ENCODE data around the gene TADA3. TPM values are rescaled to one million over a fixed set of nuclear protein-coding genes. Genes with fewer than 3 reads are reported as not detected.

Gene TADA3, protein sequence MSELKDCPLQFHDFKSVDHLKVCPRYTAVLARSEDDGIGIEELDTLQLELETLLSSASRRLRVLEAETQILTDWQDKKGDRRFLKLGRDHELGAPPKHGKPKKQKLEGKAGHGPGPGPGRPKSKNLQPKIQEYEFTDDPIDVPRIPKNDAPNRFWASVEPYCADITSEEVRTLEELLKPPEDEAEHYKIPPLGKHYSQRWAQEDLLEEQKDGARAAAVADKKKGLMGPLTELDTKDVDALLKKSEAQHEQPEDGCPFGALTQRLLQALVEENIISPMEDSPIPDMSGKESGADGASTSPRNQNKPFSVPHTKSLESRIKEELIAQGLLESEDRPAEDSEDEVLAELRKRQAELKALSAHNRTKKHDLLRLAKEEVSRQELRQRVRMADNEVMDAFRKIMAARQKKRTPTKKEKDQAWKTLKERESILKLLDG
- total RNA-seq, result 121 and 134 TPM in 2 replicates

GRCh38 chr3:9792405-9793160, at the start of gene TADA3, which contains the start of gene ARPC4:
TADA3 (minus strand) TSS chr3:9792473; CDS start chr3:9791466, 1,007 bp downstream.
ARPC4 (plus strand) TSS chr3:9793082; CDS start chr3:9793122, 40 bp downstream.

DNA sequence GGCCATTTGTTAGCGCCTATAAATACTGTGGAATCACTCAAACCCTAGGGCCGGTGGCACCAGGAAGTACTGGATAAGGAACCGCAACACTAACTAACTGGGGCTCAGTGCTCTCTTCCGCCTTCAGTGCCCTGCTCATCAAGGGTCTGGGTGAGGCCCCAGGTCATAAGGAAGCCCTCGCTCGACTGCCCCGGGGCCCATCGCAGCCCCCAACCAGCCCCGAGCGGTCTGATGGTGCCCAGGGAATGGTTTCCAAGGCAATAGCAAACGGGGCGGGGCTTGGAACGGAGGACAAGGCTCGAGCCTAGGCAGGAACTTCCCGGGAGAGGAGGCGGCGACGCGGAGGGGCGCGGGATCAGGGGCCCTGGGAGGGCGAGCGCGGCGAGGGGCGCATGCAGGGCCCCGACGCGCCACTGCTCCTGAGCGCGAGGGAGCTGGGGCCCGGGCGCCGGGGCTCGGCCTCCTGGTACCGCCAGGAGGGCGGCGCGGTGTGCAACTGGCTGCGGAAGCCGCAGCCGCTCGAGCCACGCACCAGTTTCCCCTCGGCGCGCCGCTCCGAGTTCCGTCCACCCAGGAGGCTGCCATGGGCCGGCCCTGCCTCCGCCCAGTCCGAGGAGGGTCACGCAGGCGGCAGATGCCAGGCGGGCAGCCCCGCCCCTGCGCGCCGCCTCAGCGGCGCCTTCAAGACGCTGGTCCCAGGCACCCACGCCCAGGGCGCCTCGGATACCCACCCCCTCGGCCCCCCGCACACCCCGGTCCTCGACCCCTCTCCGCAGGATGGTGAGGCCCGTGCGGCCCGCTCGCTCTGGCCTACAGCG, 17.6 kb upstream of the TADA3 start, which contains the start of gene TTLL3:
Gene TTLL3 (plus strand): TSS at position 648 of the 818 bp plus-strand sequence. CDS start 400 bp downstream, outside the sequence.

DNA sequence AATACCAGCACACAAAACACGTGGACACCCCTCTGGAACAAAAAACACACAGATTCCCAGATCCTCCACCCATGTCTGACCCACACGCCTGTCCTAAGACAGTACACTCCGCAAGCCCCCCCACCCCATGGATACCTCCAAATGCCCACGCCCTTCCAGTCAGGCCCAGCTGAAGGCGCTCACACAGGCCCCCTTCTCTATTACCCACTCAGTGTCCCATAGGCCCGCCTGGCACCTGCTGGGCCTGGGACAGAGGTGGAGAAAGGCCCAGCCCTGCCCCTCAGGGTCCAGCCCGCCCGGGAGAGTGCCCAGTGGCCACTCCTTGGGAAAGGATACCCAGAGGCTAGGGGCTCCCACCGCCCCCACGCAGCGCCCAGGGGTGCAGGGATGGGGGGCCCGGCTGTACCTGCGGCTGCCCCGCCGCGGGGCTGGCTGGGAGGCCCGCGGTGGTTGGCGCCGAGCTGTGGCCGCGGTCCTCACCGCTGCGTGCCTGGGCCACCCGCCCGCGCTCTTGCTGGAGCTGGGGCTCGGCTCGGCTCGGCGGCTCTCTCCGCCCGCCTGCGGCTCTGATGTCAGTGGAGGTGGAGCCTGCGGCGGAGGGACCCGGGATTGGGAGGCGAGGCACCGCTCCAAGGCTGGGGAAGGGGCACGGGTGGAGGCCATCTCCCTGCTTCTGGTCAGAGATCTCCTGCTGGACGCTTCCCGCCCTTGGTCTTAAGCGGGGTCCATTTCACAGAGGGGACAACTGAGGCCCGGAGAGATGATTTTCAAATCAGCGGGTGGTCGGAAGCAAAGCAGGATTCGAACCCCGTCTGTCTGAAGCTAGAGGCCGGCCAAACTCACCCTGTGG, 22.6 kb downstream of the TADA3 start, which contains the start of gene CAMK1:
Gene CAMK1 (minus strand): TSS at position 522 of the 850 bp plus-strand sequence. CDS start 2,198 bp downstream, outside the sequence.

GRCh38 chr3:9749645-9750555, 42.4 kb downstream of the TADA3 start, which contains the start of gene OGG1:
OGG1 (plus strand) TSS chr3:9749952; CDS start chr3:9750287, 335 bp downstream.

DNA sequence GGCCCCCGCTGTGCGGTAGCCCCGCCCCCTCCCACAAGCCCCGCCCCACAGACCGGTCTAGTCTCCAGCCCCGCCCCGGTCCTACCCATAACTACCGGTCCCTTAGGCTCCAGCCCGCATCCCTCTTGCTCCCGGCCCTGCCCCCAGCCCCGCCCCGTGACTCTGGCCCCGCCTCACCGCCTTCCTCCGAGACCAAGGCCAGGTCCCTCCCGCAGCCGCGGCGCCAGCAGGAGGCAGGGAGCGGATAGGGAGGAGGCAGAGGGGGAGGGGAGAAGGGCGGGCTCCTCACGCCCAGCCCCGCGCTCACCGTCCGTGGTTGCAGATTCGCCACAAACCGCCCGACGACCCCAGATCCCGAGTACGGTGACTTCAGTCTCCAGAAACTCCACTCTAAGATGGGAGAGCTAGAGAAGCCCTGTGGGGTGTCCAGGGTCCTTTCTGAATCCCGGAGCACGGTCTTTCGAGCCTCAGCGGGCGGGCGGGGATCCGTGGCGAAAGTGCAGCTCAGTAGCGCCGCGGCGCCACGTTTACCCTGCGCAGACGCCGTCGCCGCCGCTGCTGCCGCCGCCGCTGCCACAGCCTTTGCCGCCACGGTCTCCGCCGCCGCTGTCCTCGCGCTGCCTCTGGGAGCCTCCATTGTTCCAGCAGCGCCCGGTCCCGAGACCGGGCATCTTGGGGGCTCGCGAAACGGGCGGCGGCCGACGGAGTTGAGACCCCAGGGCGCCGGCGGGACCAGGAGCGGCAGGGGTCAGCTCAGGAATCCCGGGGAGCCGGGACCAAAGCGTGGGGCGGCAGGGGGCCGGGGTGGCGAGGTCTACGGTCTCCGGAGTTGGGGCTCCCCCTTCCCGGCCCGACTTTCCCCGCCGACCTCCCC, 60.8 kb downstream of the TADA3 start, which contains the start of gene BRPF1:
Gene BRPF1 (plus strand): TSS at position 530 of the 874 bp plus-strand sequence. CDS start 2,406 bp downstream, outside the sequence.

Other genes starting within 250 kb of the TADA3 start
- gene LHFPL4, start 238.7 kb downstream of the TADA3 start, total RNA-seq, result not detected in 2 replicates
- gene MTMR14, start 143.0 kb downstream of the TADA3 start, total RNA-seq, result 41.6 and 46.1 TPM in 2 replicates
- gene CPNE9, start 88.6 kb downstream of the TADA3 start, total RNA-seq, result not detected in 2 replicates
- 8.6 and 9.9 TPM in 2 replicates for gene BRPF1, start 60.7 kb downstream of the TADA3 start, total RNA-seq
- 26.9 and 39.8 TPM in 2 replicates for gene OGG1, start 42.5 kb downstream of the TADA3 start, total RNA-seq
- 53.0 and 54.8 TPM in 2 replicates for gene CAMK1, start 22.5 kb downstream of the TADA3 start, total RNA-seq
- gene ARPC4, start 609 bp upstream of the TADA3 start, total RNA-seq, result 287 and 324 TPM in 2 replicates
- 3.2 and 4.4 TPM in 2 replicates for gene TTLL3, start 17.8 kb upstream of the TADA3 start, total RNA-seq
- gene RPUSD3, start 51.5 kb upstream of the TADA3 start, total RNA-seq, result 71.5 and 87.0 TPM in 2 replicates
- gene CIDEC, start 87.8 kb upstream of the TADA3 start, total RNA-seq, result 0.29 and 0.35 TPM in 2 replicates
- gene JAGN1, start 98.1 kb upstream of the TADA3 start, total RNA-seq, result 84.8 and 89.7 TPM in 2 replicates
- 3.5 and 5.5 TPM in 2 replicates for gene IL17RE, start 110.4 kb upstream of the TADA3 start, total RNA-seq
- 65.7 and 80.7 TPM in 2 replicates for gene IL17RC, start 124.6 kb upstream of the TADA3 start, total RNA-seq
- 30.1 and 45.0 TPM in 2 replicates for gene CRELD1, start 141.4 kb upstream of the TADA3 start, total RNA-seq
- 2.0 and 2.3 TPM in 2 replicates for gene PRRT3, start 159.9 kb upstream of the TADA3 start, total RNA-seq
- gene EMC3, start 194.4 kb upstream of the TADA3 start, total RNA-seq, result 47.3 and 73.9 TPM in 2 replicates
- 32.1 and 39.2 TPM in 2 replicates for gene FANCD2, start 234.0 kb upstream of the TADA3 start, total RNA-seq